T-helper 22 cell (primary cell): ENCODE results near the gene DRAM2.
A peak's percentile ranks its signal among the peaks of the same experiment; 100 is the strongest.
"Not testable (repeated sequence)": the region's sequence is repeated elsewhere in the genome, so short reads cannot be mapped to it uniquely, and the experiment has no call there.

ENCODE experiments used
- DNase-seq: peaks from one replicate; pipeline ENCODE4 v3.0.0-alpha.2; 2020; ENCODE audit warnings: low read depth

The DRAM2 gene

GRCh38 chr1:111142356-111142975, 2.6 kb upstream of the DRAM2 start:
- DNase-seq = no peak

GRCh38 chr1:111141245-111142220, 1.6 kb upstream of the DRAM2 start:
- DNase-seq = no peak

- DNase-seq = no peak
Observed at GRCh38 chr1:111140680-111140967, 731 bp upstream of the DRAM2 start.

- peak; percentile 53 for DNase-seq
Observed at GRCh38 chr1:111139324-111139955, 453 bp downstream of the DRAM2 start.

- no peak for DNase-seq
Observed at GRCh38 chr1:111133866-111134265, 6.0 kb downstream of the DRAM2 start.

- no peak for DNase-seq
Observed at GRCh38 chr1:111131693-111132092, 8.2 kb downstream of the DRAM2 start.

GRCh38 chr1:111129376-111129775, 10.5 kb downstream of the DRAM2 start:
- no peak for DNase-seq

- DNase-seq = no peak
Observed at GRCh38 chr1:111127923-111128643, 11.8 kb downstream of the DRAM2 start.

- no peak for DNase-seq
Observed at GRCh38 chr1:111126354-111126753, 13.5 kb downstream of the DRAM2 start.

- DNase-seq = no peak
Observed at GRCh38 chr1:111116496-111116895, 23.4 kb downstream of the DRAM2 start.

- DNase-seq = no peak
Observed at GRCh38 chr1:111110197-111110899, 29.5 kb downstream of the DRAM2 start.

GRCh38 chr1:111104981-111105380, 34.9 kb downstream of the DRAM2 start:
- no peak for DNase-seq

- no peak for DNase-seq
Observed at GRCh38 chr1:111101854-111102642, 37.8 kb downstream of the DRAM2 start.

- no peak for DNase-seq
Observed at GRCh38 chr1:111099289-111099688, 40.6 kb downstream of the DRAM2 start.

GRCh38 chr1:111097356-111098099, 42.4 kb downstream of the DRAM2 start:
- DNase-seq = no peak

- not testable (repeated sequence) for DNase-seq
Observed at GRCh38 chr1:111095421-111095820, 44.5 kb downstream of the DRAM2 start.

- DNase-seq = no peak
Observed at GRCh38 chr1:111089638-111090037, 50.3 kb downstream of the DRAM2 start.

GRCh38 chr1:111085676-111086075, 54.2 kb downstream of the DRAM2 start:
- DNase-seq = no peak

- DNase-seq = no peak
Observed at GRCh38 chr1:111084999-111085398, 54.9 kb downstream of the DRAM2 start.
